Keratinocyte (primary cell): Measurements from ENCODE around the gene SDR42E2. TPM values are rescaled to one million over a fixed set of nuclear protein-coding genes. Genes with fewer than 3 reads are reported as not detected.
"Not testable (repeated sequence)": the region's sequence is repeated elsewhere in the genome, so short reads cannot be mapped to it uniquely, and the experiment has no call there.

Experiments used
- DNase-seq: peaks from one replicate; pipeline ENCODE4 v3.0.0-alpha.2; 2011; ENCODE audit warnings: low read depth, missing footprints, low spot score
- FAIRE-seq: peaks from 2 replicates; lab custom pipeline; 2011; peaks lifted over from hg19 to GRCh38; lab: Jason Lieb, UNC
- H2AFZ ChIP-seq: 2 replicates; pipeline ENCODE4 v1.6.0; 2012; ENCODE audit warnings: low read length, control low read depth, inconsistent platforms; ENCODE audit not compliant: control insufficient read depth
- H3K27ac ChIP-seq: 2 replicates; pipeline ENCODE4 v1.5.1; 2011; ENCODE audit warnings: low read length; ENCODE audit not compliant: control insufficient read depth, insufficient read depth
- H3K27me3 ChIP-seq: 3 replicates; pipeline ENCODE4 v1.6.0; 2011; ENCODE audit warnings: low read length; ENCODE audit not compliant: control insufficient read depth, insufficient read depth; ENCODE audit errors: extremely low read depth
- H3K36me3 ChIP-seq, 2 experiments: 2 replicates in 1 of 2; 3 replicates in 1 of 2; pipeline ENCODE4 v1.5.1; 2011; ENCODE audit warnings: low read length in 2 of 2, mild to moderate bottlenecking in 1 of 2; ENCODE audit not compliant: control insufficient read depth in 2 of 2, insufficient read depth in 2 of 2; ENCODE audit errors: extremely low read depth in 1 of 2
- H3K4me1 ChIP-seq: 3 replicates; pipeline ENCODE4 v1.5.1; 2011; ENCODE audit warnings: low read length; ENCODE audit not compliant: control insufficient read depth, insufficient read depth; ENCODE audit errors: extremely low read depth
- H3K4me2 ChIP-seq: 3 replicates; pipeline ENCODE4 v1.6.0; 2011; ENCODE audit warnings: low read depth, low read length; ENCODE audit not compliant: control insufficient read depth, insufficient read depth; ENCODE audit errors: extremely low read depth
- H3K4me3 ChIP-seq, 3 experiments: fragments of 200-600 bp in 1 of 3; sonication (generic) in 1 of 3; 2 replicates in 2 of 3; 3 replicates in 1 of 3; pipeline ENCODE4 v1.5.1; 2011 to 2016; ENCODE audit warnings: low read length in 3 of 3, mild to moderate bottlenecking in 3 of 3, control low read depth in 2 of 3, inconsistent platforms in 1 of 3, low read depth in 1 of 3, mixed read lengths in 1 of 3, mixed run types in 1 of 3, moderate library complexity in 1 of 3; ENCODE audit not compliant: control insufficient read depth in 2 of 3, insufficient read depth in 2 of 3; ENCODE audit errors: extremely low read depth in 1 of 3
- H3K79me2 ChIP-seq: 2 replicates; pipeline ENCODE4 v1.6.0; 2012; ENCODE audit warnings: low read length; ENCODE audit not compliant: control insufficient read depth, insufficient read depth
- H3K9ac ChIP-seq: 3 replicates; pipeline ENCODE4 v1.6.0; 2011; ENCODE audit warnings: low read length; ENCODE audit not compliant: control insufficient read depth, insufficient read depth; ENCODE audit errors: extremely low read depth
- H3K9me1 ChIP-seq: 3 replicates; pipeline ENCODE4 v1.6.0; 2011; ENCODE audit warnings: low read length; ENCODE audit not compliant: control insufficient read depth, insufficient read depth; ENCODE audit errors: extremely low read depth
- H3K9me3 ChIP-seq: 2 replicates; pipeline ENCODE4 v1.5.1; 2012; ENCODE audit warnings: low read depth, low read length; ENCODE audit not compliant: control insufficient read depth
- H4K20me1 ChIP-seq: 3 replicates; pipeline ENCODE4 v1.6.0; 2011; ENCODE audit warnings: low read length; ENCODE audit not compliant: control insufficient read depth, insufficient read depth; ENCODE audit errors: extremely low read depth
- CTCF ChIP-seq, 3 experiments: IDR thresholded peaks in 1 of 3; conservative IDR thresholded peaks in 1 of 3; optimal IDR thresholded peaks in 1 of 3; 2 replicates in 2 of 3; 3 replicates in 1 of 3; pipeline versions ENCODE3 to v1.5.1; 2011; ENCODE audit warnings: low read length in 3 of 3, mild to moderate bottlenecking in 3 of 3, moderate library complexity in 2 of 3, control low read depth in 1 of 3, inconsistent platforms in 1 of 3; ENCODE audit not compliant: insufficient read depth in 2 of 3; ENCODE audit errors: extremely low read depth in 1 of 3
- EZH2 ChIP-seq: IDR thresholded peaks from one replicate; pipeline ENCODE4 v1.6.1; 2012; ENCODE audit warnings: inconsistent platforms, mild to moderate bottlenecking, low read length, moderate library complexity
- dilution Hi-C: fragments of 300-500 bp; cut with MboI; formaldehyde crosslinking; loops from one replicate; pipeline ENCODE4 v1.7.0; 2020; ENCODE audit warnings: low sequenced_read_pairs; ENCODE audit not compliant: extremely low pct_ligation_motif_present
- polyA plus RNA-seq, 5 experiments: library from polyadenylated mRNA; depleted of rRNA in 3 of 5; stranded (reverse) in 3 of 5; stranded (forward) in 1 of 5; unstranded in 1 of 5; fragments of >200 nt; gene quantifications; 1 replicate in 1 of 5; 2 replicates in 3 of 5; 3 replicates in 1 of 5; pipeline versions ENCODE4 v1.2.1 to v1.2.3, GENCODE V29; 2011 to 2012; ENCODE audit warnings: missing spikeins in 2 of 5, low read depth in 1 of 5, low replicate concordance in 1 of 5

Gene SDR42E2
- polyA plus RNA-seq, 1 donor (not counting 4 experiments of a cell fraction or from before 2014, with no cell fraction given): not detected

DNA sequence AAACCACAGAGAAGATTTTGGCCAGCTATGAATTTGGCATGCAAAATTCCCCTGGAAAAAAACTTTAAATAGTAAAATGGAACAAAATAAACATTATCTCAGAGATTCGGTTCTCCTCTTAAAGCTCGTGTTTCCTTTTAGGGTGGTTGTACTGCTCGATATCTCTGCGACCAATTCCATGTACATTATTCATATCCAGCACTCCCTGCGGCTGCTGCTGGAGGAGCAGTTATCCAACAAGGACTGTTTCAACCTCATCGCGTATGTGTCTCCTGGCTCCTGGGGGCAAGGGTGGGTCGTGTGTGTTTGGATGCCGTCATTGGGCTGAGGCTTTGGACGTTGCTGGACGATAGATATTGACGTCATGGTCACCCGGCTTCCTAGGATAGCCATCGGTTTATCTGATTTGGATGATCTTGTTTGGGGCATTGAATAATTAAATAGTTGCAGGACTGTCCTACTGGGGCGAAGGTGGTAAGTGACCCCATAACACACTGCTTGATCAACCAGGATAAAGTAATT is 36.2 kb upstream of the SDR42E2 start:
- TF ChIP-seq EZH2 (no peak), CTCF (optimal IDR thresholded peaks at IDR 0.05 in 1 of 3, IDR thresholded peaks at IDR 0.05 in 1 of 3, conservative IDR thresholded peaks at IDR 0.05 in 1 of 3; ENCODE audit: extremely low read depth in 1 of 3, insufficient read depth in 2 of 3, low read length in 3 of 3) (no peak)

GRCh38 chr16:22128537-22128936 is 33.8 kb upstream of the SDR42E2 start:
- H3K36me3 ChIP-seq, H2AFZ ChIP-seq, H3K4me2 ChIP-seq, H3K9ac ChIP-seq, H3K9me1 ChIP-seq, H3K4me3 ChIP-seq, dilution Hi-C loops, H3K79me2 ChIP-seq, H3K27ac ChIP-seq, H3K9me3 ChIP-seq, H3K27me3 ChIP-seq, DNase-seq, FAIRE-seq, H3K4me1 ChIP-seq, H4K20me1 ChIP-seq: not testable (repeated sequence)

More for the DNA sequence above, 36.2 kb upstream of the SDR42E2 start:
- Histone ChIP-seq H3K9ac (no peak overlapping the region), H4K20me1 (no peaks in the 10 kb centered on the region), H3K27ac (no peak overlapping the region), H3K79me2 (no peaks in the 10 kb centered on the region), H3K9me3 (no peaks in the 10 kb centered on the region), H3K27me3 (no peaks in the 10 kb centered on the region), H3K4me3 (no peak overlapping the region), H3K4me2 (no peak overlapping the region), H3K36me3 (no peaks in the 10 kb centered on the region), H3K4me1 (no peaks in the 10 kb centered on the region), H3K9me1 (no peaks in the 10 kb centered on the region), H2AFZ (no peak overlapping the region)
- DNase-seq (no peak), FAIRE-seq (no peak)
- dilution Hi-C loops: no loop called here

GRCh38 chr16:22130528-22130927 is 31.8 kb upstream of the SDR42E2 start:
- Histone ChIP-seq H3K27ac (no peak overlapping the region), H2AFZ (no peak overlapping the region), H3K4me3 (no peak overlapping the region), H3K9me3 (no peaks in the 10 kb centered on the region), H3K4me2 (no peak overlapping the region), H3K27me3 (no peaks in the 10 kb centered on the region), H3K79me2 (no peaks in the 10 kb centered on the region), H3K4me1 (no peaks in the 10 kb centered on the region), H3K9me1 (no peaks in the 10 kb centered on the region), H3K9ac (no peak overlapping the region), H4K20me1 (no peaks in the 10 kb centered on the region), H3K36me3 (no peaks in the 10 kb centered on the region)
- TF ChIP-seq CTCF (optimal IDR thresholded peaks at IDR 0.05 in 1 of 3, IDR thresholded peaks at IDR 0.05 in 1 of 3, conservative IDR thresholded peaks at IDR 0.05 in 1 of 3; ENCODE audit: extremely low read depth in 1 of 3, insufficient read depth in 2 of 3, low read length in 3 of 3) (no peak), EZH2 (no peak)
- DNase-seq (no peak), FAIRE-seq (no peak)
- dilution Hi-C loops: no loop called here
